Measurements from ENCODE around the gene STOML1. TPM values are rescaled to one million over a fixed set of nuclear protein-coding genes. Genes with fewer than 3 reads are reported as not detected.

The STOML1 gene
- total RNA-seq, 4 donors from 2014 or later: 16.6 to 29.1 (median 21.5) TPM

- H3K9me3 ChIP-seq: no peaks in the 10 kb centered on the region
- H3K36me3 ChIP-seq: peaks cover 0 to 3% (median 0%) of the 10 kb centered on the region in 3 donors
- DNase-seq (ENCODE audit: low spot score in 2 of 2): no peak
- no peak for TF ChIP-seq POLR2A (IDR thresholded peaks at IDR 0.05)
- TF ChIP-seq CTCF (IDR thresholded peaks at IDR 0.05): no peak
- TF ChIP-seq EP300 (IDR thresholded peaks at IDR 0.05): no peak
- no peak overlapping the region for H3K4me3 ChIP-seq
- H3K27ac ChIP-seq: no peak overlapping the region
- no peaks in the 10 kb centered on the region for H3K27me3 ChIP-seq
- 83 to 88% methylated on average over 9 to 10 of the region's 10 CpGs for WGBS, 2 donors
- peaks cover 0 to 34% (median 9%) of the 10 kb centered on the region in 4 donors for H3K4me1 ChIP-seq
These were observed 50.0 kb downstream of the STOML1 start for GRCh38 chr15:73941871-73942635.

DNA sequence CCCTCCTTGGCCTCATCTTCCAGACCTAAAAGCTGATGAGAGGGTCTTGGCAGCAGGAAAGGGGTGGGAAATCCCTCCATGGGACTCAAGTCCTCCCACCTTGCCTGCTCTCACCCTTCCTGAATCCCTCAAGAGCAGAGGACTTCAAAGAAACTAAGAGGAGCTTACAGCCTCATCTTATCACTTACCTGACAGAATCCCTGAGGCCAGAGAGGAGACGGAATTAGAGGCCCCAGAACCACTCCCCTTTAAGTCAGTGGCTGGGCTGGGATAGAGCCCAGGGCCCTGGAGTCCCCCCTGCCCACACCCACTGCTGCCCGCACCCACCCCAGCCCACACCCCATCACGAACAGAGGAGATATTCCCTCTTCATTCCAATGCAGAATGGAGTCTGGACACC, 50.6 kb downstream of the STOML1 start:
- DNase-seq (ENCODE audit: low spot score in 2 of 2): no peak
- no peaks in the 10 kb centered on the region for H3K27me3 ChIP-seq
- peak overlapping the region in 3 of 4 donors; percentile 7 to 60 (median 26) for H3K27ac ChIP-seq
- peaks cover 0 to 40% (median 9%) of the 10 kb centered on the region in 4 donors for H3K4me1 ChIP-seq
- TF ChIP-seq EP300 (IDR thresholded peaks at IDR 0.05): no peak
- H3K4me3 ChIP-seq: no peak overlapping the region
- WGBS, 2 donors: 81 to 93% methylated on average over 3 of the region's 3 CpGs
- no peaks in the 10 kb centered on the region for H3K36me3 ChIP-seq
- H3K9me3 ChIP-seq: no peaks in the 10 kb centered on the region

DNA sequence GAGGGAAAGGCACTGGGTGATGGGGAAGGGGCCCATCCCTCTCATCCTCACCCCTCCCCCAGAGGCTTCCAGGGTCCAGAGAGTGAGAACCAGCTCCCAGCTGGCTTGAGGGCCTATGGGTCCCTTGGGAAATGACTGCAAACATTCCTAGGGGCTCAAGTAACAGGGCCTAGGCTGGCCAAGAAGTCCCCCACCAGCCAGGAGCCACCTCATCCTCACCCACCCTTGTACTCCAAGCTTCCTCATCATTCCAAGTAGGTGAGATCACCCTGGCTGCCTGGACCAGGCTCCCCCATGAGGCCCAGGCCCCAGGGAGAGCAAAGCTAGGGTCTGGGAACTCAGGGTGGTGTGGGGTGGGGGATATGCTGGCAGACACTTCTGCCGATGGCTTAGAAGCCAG, 51.1 kb downstream of the STOML1 start:
- H3K4me3 ChIP-seq: no peak overlapping the region
- 50 to 67% methylated on average over 1 of the region's 1 CpG for WGBS, 2 donors
- TF ChIP-seq EP300 (IDR thresholded peaks at IDR 0.05) (no peak), POLR2A (IDR thresholded peaks at IDR 0.05) (no peak), CTCF (IDR thresholded peaks at IDR 0.05) (no peak)
- H3K27me3 ChIP-seq: no peaks in the 10 kb centered on the region
- H3K27ac ChIP-seq: peak overlapping the region in 3 of 4 donors; percentile 7 to 60 (median 26)
- H3K4me1 ChIP-seq: peaks cover 0 to 44% (median 9%) of the 10 kb centered on the region in 4 donors
- no peaks in the 10 kb centered on the region for H3K36me3 ChIP-seq
- DNase-seq (ENCODE audit: low spot score in 2 of 2): no peak
- H3K9me3 ChIP-seq: no peaks in the 10 kb centered on the region

DNA sequence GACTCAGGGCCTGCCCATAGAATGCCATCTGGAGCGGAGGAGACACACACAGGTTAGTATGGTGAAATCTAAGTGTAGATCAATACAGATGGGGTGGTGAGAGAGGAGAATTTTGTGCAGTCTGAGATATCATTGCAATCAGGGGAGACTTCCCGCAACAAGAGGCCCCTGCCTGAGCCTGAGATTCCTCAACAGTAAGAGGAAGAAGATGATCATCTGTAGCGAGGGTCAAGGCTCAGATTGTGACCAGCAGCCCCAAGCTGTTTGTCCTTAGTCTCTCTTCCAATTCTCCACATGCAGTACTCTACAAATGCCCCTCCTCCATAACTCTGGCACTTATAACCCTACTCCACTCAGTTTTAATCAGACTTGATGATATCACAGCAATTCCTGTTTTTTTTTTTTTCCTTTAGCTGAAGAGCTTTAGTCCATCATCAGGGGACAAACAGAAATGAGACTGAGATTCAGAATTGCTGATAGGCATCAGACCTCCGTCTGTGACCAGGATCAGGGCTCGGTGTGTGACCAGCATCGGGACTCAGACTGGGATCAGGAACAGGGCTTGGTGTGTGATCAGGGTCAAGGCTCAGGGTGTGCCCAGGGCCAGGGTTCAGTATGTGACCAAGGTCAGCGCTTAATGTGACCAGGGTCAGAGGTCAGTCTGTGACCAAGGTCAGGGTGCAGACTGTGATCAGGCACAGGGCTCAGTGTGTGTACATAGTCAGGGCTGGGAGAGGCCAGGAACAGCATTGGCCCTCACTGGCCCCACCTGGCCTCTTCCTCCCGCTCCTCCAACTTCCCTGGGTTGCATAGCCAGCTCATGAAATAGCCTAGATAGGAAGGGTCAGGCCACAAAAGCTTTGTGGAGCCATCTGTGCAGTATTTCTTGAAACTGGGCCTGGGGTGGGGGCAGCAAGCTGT, 51.8 kb downstream of the STOML1 start:
- peak overlapping the region in 2 of 4 donors; percentile 26 to 60 for H3K27ac ChIP-seq

More for the DNA sequence above, 51.8 kb downstream of the STOML1 start:
- TF ChIP-seq CTCF (IDR thresholded peaks at IDR 0.05): no peak
- no peak for TF ChIP-seq EP300 (IDR thresholded peaks at IDR 0.05)
- TF ChIP-seq POLR2A (IDR thresholded peaks at IDR 0.05): no peak
- H3K36me3 ChIP-seq: no peaks in the 10 kb centered on the region
- H3K27me3 ChIP-seq: no peaks in the 10 kb centered on the region
- DNase-seq (ENCODE audit: low spot score in 2 of 2): no peak
- WGBS, 2 donors: 65 to 80% methylated on average over 8 of the region's 8 CpGs
- no peaks in the 10 kb centered on the region for H3K9me3 ChIP-seq
- no peak overlapping the region for H3K4me3 ChIP-seq
- H3K4me1 ChIP-seq: peaks cover 0 to 46% (median 9%) of the 10 kb centered on the region in 4 donors
